Endometrium (tissue), 2 donors: ENCODE data around the gene KASH5.
"Not testable (repeated sequence)": the region's sequence is repeated elsewhere in the genome, so short reads cannot be mapped to it uniquely, and the experiment has no call there.

Experiments
- FAIRE-seq: peaks from 2 replicates; lab custom pipeline; 2012; peaks lifted over from hg19 to GRCh38; lab: Jason Lieb, UNC
- donor health status: control.
- donor health status: control.

The KASH5 gene

GRCh38 chr19:49362048-49362928, 25.8 kb upstream of the KASH5 start, which contains the start of gene TEAD2:
Gene TEAD2 (minus strand): TSS chr19:49362416. CDS start chr19:49360075, 2,341 bp downstream.
- FAIRE-seq = peak; percentile 63

- no peak for FAIRE-seq
These were observed 25.2 kb upstream of the KASH5 start for GRCh38 chr19:49362929-49363267.

- FAIRE-seq = peak; percentile 98
These were observed 24.6 kb upstream of the KASH5 start, which contains the start of gene DKKL1 for GRCh38 chr19:49363268-49364082. Gene DKKL1 (plus strand): TSS chr19:49363877. CDS start chr19:49363999, 122 bp downstream.

- no peak for FAIRE-seq
These were observed 23.8 kb upstream of the KASH5 start for GRCh38 chr19:49364083-49364737.

- no peak for FAIRE-seq
These were observed 21.9 kb upstream of the KASH5 start for GRCh38 chr19:49366110-49366509.

GRCh38 chr19:49368711-49369358, 19.2 kb upstream of the KASH5 start:
- no peak for FAIRE-seq

GRCh38 chr19:49371184-49371583, 16.9 kb upstream of the KASH5 start:
- no peak for FAIRE-seq

GRCh38 chr19:49373174-49373573, 14.9 kb upstream of the KASH5 start:
- FAIRE-seq = not testable (repeated sequence)

GRCh38 chr19:49374665-49375434, 13.2 kb upstream of the KASH5 start:
- FAIRE-seq = no peak

GRCh38 chr19:49378512-49378911, 9.5 kb upstream of the KASH5 start:
- no peak for FAIRE-seq

- FAIRE-seq = no peak
These were observed 7.7 kb upstream of the KASH5 start for GRCh38 chr19:49380391-49380790.

- no peak for FAIRE-seq
These were observed 5.4 kb upstream of the KASH5 start for GRCh38 chr19:49382639-49383038.

GRCh38 chr19:49383599-49383998, 4.5 kb upstream of the KASH5 start:
- FAIRE-seq = no peak

- FAIRE-seq = no peak
These were observed 1.4 kb downstream of the KASH5 start for GRCh38 chr19:49389406-49389805.

- no peak for FAIRE-seq
These were observed 2.3 kb downstream of the KASH5 start for GRCh38 chr19:49390131-49390928.

- no peak for FAIRE-seq
These were observed 2.9 kb downstream of the KASH5 start for GRCh38 chr19:49390929-49391359.

- no peak for FAIRE-seq
These were observed 3.7 kb downstream of the KASH5 start for GRCh38 chr19:49391581-49392399.

GRCh38 chr19:49393881-49394280, 5.8 kb downstream of the KASH5 start:
- FAIRE-seq = no peak
